GM12873 (cell line): ENCODE measurements around the gene SRC.

ENCODE experiments used
- TF ChIP-seq, protein P1 (sequence below): IDR thresholded peaks from 2 replicates; pipeline ENCODE4 v1.5.1; 2012; ENCODE audit warnings: low read depth, mild to moderate bottlenecking, moderate library complexity, low read length, control low read depth; ENCODE audit not compliant: insufficient read depth; ENCODE audit errors: missing control alignments

SRC gene

DNA sequence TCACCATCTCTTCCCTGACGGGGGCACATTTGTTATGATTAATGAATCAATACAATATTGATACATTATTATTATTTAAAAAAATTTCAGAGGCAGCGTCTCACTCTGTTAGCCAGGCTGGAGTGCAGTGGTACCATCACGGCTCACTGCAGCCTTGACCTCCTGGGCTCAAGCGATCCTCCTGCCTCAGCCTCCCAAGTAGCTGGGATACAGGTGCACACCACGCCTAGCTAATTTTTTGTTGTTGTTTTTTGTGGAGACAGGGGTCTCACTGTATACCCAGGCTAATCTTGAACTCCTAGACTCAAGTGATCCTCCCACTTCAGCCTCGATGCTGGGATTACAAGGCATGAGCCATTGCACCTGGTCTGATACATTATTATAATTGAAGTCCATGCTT, 4.9 kb upstream of the SRC start:
- TF ChIP-seq, protein P1, sequence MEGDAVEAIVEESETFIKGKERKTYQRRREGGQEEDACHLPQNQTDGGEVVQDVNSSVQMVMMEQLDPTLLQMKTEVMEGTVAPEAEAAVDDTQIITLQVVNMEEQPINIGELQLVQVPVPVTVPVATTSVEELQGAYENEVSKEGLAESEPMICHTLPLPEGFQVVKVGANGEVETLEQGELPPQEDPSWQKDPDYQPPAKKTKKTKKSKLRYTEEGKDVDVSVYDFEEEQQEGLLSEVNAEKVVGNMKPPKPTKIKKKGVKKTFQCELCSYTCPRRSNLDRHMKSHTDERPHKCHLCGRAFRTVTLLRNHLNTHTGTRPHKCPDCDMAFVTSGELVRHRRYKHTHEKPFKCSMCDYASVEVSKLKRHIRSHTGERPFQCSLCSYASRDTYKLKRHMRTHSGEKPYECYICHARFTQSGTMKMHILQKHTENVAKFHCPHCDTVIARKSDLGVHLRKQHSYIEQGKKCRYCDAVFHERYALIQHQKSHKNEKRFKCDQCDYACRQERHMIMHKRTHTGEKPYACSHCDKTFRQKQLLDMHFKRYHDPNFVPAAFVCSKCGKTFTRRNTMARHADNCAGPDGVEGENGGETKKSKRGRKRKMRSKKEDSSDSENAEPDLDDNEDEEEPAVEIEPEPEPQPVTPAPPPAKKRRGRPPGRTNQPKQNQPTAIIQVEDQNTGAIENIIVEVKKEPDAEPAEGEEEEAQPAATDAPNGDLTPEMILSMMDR = no peak

GRCh38 chr20:37341632-37342031, 4.3 kb upstream of the SRC start:
- TF ChIP-seq, protein P1 = no peak

DNA sequence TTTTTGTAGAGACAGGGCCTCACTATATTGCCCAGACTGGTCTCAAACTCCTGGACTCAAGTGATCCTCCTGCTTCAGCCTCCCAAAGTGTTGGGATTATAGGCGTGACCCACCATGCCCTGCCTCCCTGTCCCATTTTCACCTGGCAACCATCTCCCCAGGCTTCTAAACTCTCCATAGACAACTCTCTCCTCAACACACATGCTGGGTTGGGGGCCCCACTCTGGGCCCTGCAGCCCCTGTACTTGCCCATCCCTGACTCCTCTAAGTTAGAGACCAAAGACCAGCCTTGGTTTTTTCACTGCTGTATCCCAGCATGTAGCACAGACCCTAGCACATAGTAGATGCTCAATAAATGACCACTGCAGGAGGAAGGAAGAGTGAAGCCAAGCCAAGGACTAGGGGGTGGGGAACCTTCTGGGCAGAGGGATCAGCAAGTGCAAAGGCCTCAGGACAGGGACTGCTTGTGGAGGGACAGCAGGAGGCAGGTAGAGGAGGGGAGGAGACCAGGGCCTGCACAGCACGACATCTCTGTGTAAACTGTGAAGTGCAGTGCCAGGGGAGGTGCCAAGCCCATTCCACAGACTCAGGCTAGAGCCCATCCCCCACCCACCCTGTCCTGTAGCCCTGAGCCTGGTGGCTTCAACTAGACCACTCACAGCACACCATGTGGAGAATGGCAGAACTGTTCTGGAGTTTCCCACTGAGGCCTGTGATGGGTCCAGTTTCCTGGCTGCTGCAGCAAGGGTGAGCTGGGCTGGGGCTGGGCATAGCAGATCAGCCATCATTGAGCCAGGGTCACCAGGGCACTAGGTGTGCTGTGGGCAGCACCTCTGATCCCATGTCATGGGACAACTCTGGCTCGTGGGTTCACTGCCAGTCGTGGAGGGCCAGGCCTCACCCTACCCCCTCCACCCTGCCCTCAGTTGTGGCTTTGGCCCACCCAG, 3.4 kb upstream of the SRC start:
- TF ChIP-seq, protein P1 = peak; percentile 50

- TF ChIP-seq, protein P1 = no peak
These were observed 2.5 kb upstream of the SRC start for GRCh38 chr20:37343212-37343993.

- TF ChIP-seq, protein P1 = no peak
These were observed 2.0 kb upstream of the SRC start for GRCh38 chr20:37343994-37344355.

- TF ChIP-seq, protein P1 = no peak
These were observed 1.2 kb upstream of the SRC start for GRCh38 chr20:37344506-37345338.
